Measurements from ENCODE around the gene DYNC1H1. TPM values are rescaled to one million over a fixed set of nuclear protein-coding genes. Genes with fewer than 3 reads are reported as not detected.

DYNC1H1 gene
- total RNA-seq, 1 donor from 2014 or later: 413 TPM

- H3K36me3 Mint-ChIP-seq: peaks cover 47% of the 10 kb centered on the region
- no peaks in the 10 kb centered on the region for H3K9me3 Mint-ChIP-seq
- no peak for DNase-seq (ENCODE audit: extremely low spot score, unreplicated experiment)
- no peak overlapping the region for H3K4me3 Mint-ChIP-seq
- H3K27ac Mint-ChIP-seq: no peak overlapping the region
- H3K27me3 Mint-ChIP-seq: no peaks in the 10 kb centered on the region
- H3K4me1 Mint-ChIP-seq (ENCODE audit: unreplicated experiment): no peaks in the 10 kb centered on the region
- TF ChIP-seq CTCF (conservative IDR thresholded peaks at IDR 0.05): no peak
Observed at GRCh38 chr14:102013669-102014200, 49.4 kb downstream of the DYNC1H1 start.

DNA sequence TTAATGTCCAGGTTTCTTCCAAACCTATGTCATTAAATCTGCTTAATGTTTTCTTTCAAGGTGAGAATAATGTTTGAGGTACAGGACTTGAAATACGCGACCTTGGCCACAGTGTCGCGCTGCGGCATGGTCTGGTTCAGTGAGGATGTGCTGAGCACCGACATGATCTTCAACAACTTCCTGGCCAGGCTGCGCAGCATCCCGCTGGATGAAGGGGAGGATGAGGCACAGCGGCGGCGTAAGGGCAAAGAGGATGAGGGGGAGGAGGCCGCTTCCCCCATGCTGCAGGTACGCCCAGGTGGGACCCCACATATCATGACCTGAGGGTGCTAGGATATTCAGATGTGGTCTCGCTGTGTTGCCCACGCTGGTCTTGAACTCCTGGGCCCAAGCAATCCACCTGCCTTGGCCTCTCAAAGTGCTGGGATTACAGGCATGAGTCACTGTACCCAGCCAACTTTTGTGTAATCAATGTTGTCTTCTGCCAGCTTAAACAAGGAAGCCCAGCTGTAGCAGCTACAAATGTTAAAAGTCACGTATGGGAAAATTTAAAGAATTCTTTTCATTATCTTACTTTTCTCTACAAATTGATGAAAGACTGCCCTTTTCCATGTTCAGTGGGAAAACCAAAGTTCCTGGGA lies 50.8 kb downstream of the DYNC1H1 start:
- Mint-ChIP-seq H3K36me3 (peaks cover 40% of the 10 kb centered on the region), H3K27me3 (no peaks in the 10 kb centered on the region), H3K9me3 (no peaks in the 10 kb centered on the region), H3K4me1 (ENCODE audit: unreplicated experiment) (no peaks in the 10 kb centered on the region), H3K4me3 (no peak overlapping the region), H3K27ac (no peak overlapping the region)
- TF ChIP-seq CTCF (conservative IDR thresholded peaks at IDR 0.05): no peak
- DNase-seq (ENCODE audit: extremely low spot score, unreplicated experiment): no peak

- Mint-ChIP-seq H3K27ac (no peak overlapping the region), H3K9me3 (no peaks in the 10 kb centered on the region), H3K4me3 (no peak overlapping the region), H3K4me1 (ENCODE audit: unreplicated experiment) (no peaks in the 10 kb centered on the region), H3K27me3 (no peaks in the 10 kb centered on the region), H3K36me3 (peaks cover 40% of the 10 kb centered on the region)
- no peak for DNase-seq (ENCODE audit: extremely low spot score, unreplicated experiment)
- TF ChIP-seq CTCF (conservative IDR thresholded peaks at IDR 0.05): no peak
Observed at GRCh38 chr14:102015771-102016170, 51.4 kb downstream of the DYNC1H1 start.

DNA sequence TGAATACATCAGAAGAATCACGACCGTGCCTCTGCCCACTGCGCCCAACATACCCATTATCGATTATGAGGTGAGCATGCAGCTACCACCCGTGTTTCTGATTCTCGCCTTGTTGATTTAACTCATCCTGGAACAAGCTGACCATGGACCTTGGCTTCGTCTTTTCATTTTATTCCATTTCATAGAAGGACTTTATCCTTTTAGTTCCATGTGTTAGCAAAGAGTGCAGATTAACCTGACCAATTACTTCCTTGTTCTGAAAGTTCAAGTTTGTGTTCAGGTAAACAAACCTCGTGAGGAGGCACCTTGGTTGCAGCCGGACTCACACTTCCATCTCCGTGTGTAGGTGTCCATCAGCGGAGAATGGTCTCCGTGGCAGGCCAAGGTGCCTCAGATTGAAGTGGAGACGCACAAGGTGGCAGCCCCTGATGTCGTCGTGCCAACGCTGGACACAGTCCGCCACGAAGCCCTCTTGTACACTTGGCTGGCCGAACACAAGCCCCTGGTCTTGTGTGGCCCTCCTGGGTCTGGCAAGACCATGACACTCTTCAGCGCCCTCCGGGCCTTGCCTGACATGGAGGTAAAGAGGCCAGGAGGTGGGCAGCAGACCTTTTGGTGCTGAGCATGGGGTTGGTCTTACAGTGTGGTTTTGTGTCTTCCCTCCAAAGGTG lies 52.2 kb downstream of the DYNC1H1 start:
- Mint-ChIP-seq H3K36me3 (peaks cover 42% of the 10 kb centered on the region), H3K27ac (no peak overlapping the region)
- TF ChIP-seq CTCF (conservative IDR thresholded peaks at IDR 0.05): no peak

DNA sequence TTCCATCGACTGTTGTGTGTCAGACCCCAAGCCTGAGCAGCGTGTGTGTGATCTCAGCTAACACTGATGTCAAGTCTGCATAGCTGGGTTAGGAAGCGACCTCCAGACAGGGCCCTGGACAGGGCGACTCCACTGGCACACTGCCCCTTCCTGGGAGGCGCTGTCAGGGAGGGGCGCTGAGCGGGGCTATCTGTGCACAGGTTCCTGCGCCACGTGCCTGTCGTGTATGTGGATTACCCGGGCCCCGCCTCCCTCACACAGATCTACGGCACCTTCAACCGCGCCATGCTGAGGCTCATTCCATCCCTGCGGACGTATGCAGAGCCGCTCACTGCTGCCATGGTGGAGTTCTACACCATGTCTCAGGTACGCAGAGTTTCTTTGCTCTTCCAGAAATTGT lies 53.9 kb downstream of the DYNC1H1 start:
- H3K9me3 Mint-ChIP-seq: no peaks in the 10 kb centered on the region
- no peak for TF ChIP-seq CTCF (conservative IDR thresholded peaks at IDR 0.05)
- peaks cover 39% of the 10 kb centered on the region for H3K36me3 Mint-ChIP-seq
- no peaks in the 10 kb centered on the region for H3K27me3 Mint-ChIP-seq
- H3K27ac Mint-ChIP-seq: no peak overlapping the region
- no peak overlapping the region for H3K4me3 Mint-ChIP-seq
- no peak for DNase-seq (ENCODE audit: extremely low spot score, unreplicated experiment)
- H3K4me1 Mint-ChIP-seq (ENCODE audit: unreplicated experiment): no peaks in the 10 kb centered on the region

More for the DNA sequence above, 52.2 kb downstream of the DYNC1H1 start:
- Mint-ChIP-seq H3K4me3 (no peak overlapping the region), H3K9me3 (no peaks in the 10 kb centered on the region), H3K4me1 (ENCODE audit: unreplicated experiment) (no peaks in the 10 kb centered on the region), H3K27me3 (no peaks in the 10 kb centered on the region)
- DNase-seq (ENCODE audit: extremely low spot score, unreplicated experiment): no peak

Measured in type B pancreatic cell (in vitro differentiated cells).